ENCODE data around the gene CLDND2. TPM values are rescaled to one million over a fixed set of nuclear protein-coding genes. Genes with fewer than 3 reads are reported as not detected.

Gene CLDND2
- total and polyA plus RNA-seq, 2 experiments from 2014 or later = 7.7 TPM; not detected in 1

DNA sequence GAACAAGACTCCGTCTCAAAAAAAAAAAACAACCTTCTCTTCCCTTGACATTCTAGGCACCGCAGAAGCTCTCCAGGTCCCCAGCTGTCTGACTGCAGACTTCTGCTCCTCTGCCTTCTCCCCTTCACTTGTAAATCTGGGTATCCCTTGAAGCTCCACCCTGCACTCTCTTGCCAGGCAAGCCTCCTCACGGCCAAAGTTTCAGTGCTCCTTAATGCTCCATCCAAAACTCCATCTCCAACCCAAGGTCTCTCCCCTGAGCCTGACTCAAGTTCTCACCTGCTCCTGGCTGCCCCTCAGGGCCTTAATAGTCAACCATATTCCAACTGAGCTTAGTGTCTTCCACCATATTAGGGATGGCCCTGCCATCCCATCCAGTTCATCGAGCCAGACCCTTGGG, 1.4 kb upstream of the CLDND2 start (continued):
- TF ChIP-seq, protein P1, sequence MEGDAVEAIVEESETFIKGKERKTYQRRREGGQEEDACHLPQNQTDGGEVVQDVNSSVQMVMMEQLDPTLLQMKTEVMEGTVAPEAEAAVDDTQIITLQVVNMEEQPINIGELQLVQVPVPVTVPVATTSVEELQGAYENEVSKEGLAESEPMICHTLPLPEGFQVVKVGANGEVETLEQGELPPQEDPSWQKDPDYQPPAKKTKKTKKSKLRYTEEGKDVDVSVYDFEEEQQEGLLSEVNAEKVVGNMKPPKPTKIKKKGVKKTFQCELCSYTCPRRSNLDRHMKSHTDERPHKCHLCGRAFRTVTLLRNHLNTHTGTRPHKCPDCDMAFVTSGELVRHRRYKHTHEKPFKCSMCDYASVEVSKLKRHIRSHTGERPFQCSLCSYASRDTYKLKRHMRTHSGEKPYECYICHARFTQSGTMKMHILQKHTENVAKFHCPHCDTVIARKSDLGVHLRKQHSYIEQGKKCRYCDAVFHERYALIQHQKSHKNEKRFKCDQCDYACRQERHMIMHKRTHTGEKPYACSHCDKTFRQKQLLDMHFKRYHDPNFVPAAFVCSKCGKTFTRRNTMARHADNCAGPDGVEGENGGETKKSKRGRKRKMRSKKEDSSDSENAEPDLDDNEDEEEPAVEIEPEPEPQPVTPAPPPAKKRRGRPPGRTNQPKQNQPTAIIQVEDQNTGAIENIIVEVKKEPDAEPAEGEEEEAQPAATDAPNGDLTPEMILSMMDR (conservative IDR thresholded peaks at IDR 0.05; ENCODE audit: low read depth in 2 of 2) = no peak

DNA sequence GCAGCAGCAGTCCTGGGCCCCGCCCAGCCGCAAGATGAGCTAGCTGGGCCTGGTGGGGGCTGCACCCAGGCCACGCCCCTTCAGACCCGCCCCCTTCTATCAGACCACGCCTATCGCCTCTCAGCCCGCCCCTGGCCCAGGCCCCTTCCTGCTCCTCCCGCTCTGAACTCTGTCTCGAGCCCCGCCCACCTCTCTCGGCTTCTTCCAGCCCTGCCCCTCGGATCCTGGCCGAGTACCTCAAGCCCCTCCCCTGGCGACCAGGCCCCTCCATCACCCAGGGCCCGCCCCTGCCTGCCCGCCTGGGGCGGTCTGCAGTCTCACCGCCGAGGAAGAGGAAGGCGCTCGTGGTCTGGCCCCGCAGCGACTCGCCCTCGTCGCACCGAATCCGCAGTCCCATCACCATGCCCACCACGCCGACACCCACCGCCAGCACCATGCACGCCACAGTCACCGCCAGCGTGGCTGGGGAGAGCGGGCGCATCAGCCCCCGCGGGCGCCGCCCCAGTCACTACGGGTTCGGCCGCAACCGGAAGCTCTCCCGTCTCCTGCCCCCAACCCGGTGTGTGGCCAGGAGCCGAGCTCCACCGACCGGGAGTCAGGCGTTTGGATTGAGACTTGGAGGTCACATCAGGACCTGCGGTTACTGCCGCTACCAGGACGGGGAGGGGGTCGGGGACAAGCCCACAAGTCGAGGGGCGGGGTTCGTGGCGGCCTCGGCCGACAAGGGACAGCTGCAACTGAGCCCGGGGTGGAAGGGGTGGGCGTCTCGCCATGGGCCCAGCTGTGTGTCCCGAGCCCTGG, 1.0 kb downstream of the CLDND2 start:
- Histone ChIP-seq H3K4me1 (ENCODE audit: insufficient read depth) (peaks cover 15% of the 10 kb centered on the region; the same call in 1 of the 2 replicates), H2AFZ (peak overlapping the region; percentile 69), H4K20me1 (replicated peaks; ENCODE audit: insufficient read depth) (no peaks in the 10 kb centered on the region), H3K4me3 (peak overlapping the region; percentile 98), H3K27me3 (ENCODE audit: insufficient read depth) (no peaks in the 10 kb centered on the region), H3K9me2 (ENCODE audit: insufficient read depth) (no peaks in the 10 kb centered on the region), H3K27ac (ENCODE audit: low read depth) (peak overlapping the region; percentile 86), H3K36me3 (ENCODE audit: insufficient read depth) (no peaks in the 10 kb centered on the region), H3K79me2 (replicated peaks; ENCODE audit: insufficient read depth) (0 out of 2 replicates have a peak, but pooled peaks cover 4% of the 10 kb centered on the region), H3K4me2 (peak overlapping the region; percentile 95), H3F3A (replicated peaks; ENCODE audit: low read depth) (no peaks in the 10 kb centered on the region; the same call in 1 of the 2 replicates)
- Mint-ChIP-seq H3K27ac (peak overlapping the region; percentile 96), H3K36me3 (ENCODE audit: low read depth) (no peaks in the 10 kb centered on the region; the same call in 2 of the 3 replicates), H3K27me3 (ENCODE audit: insufficient read depth, low read depth, poor library complexity) (peaks cover 17% of the 10 kb centered on the region), H3K4me1 (peaks cover 25% of the 10 kb centered on the region), H3K9me3 (no peaks in the 10 kb centered on the region; the same call in 2 of the 3 replicates), H3K4me3 (peak overlapping the region; percentile 99)
- peak; percentile 99 for DNase-seq (ENCODE audit: low spot score)
- peak; percentile 80 for ATAC-seq
- TF ChIP-seq, protein P2, sequence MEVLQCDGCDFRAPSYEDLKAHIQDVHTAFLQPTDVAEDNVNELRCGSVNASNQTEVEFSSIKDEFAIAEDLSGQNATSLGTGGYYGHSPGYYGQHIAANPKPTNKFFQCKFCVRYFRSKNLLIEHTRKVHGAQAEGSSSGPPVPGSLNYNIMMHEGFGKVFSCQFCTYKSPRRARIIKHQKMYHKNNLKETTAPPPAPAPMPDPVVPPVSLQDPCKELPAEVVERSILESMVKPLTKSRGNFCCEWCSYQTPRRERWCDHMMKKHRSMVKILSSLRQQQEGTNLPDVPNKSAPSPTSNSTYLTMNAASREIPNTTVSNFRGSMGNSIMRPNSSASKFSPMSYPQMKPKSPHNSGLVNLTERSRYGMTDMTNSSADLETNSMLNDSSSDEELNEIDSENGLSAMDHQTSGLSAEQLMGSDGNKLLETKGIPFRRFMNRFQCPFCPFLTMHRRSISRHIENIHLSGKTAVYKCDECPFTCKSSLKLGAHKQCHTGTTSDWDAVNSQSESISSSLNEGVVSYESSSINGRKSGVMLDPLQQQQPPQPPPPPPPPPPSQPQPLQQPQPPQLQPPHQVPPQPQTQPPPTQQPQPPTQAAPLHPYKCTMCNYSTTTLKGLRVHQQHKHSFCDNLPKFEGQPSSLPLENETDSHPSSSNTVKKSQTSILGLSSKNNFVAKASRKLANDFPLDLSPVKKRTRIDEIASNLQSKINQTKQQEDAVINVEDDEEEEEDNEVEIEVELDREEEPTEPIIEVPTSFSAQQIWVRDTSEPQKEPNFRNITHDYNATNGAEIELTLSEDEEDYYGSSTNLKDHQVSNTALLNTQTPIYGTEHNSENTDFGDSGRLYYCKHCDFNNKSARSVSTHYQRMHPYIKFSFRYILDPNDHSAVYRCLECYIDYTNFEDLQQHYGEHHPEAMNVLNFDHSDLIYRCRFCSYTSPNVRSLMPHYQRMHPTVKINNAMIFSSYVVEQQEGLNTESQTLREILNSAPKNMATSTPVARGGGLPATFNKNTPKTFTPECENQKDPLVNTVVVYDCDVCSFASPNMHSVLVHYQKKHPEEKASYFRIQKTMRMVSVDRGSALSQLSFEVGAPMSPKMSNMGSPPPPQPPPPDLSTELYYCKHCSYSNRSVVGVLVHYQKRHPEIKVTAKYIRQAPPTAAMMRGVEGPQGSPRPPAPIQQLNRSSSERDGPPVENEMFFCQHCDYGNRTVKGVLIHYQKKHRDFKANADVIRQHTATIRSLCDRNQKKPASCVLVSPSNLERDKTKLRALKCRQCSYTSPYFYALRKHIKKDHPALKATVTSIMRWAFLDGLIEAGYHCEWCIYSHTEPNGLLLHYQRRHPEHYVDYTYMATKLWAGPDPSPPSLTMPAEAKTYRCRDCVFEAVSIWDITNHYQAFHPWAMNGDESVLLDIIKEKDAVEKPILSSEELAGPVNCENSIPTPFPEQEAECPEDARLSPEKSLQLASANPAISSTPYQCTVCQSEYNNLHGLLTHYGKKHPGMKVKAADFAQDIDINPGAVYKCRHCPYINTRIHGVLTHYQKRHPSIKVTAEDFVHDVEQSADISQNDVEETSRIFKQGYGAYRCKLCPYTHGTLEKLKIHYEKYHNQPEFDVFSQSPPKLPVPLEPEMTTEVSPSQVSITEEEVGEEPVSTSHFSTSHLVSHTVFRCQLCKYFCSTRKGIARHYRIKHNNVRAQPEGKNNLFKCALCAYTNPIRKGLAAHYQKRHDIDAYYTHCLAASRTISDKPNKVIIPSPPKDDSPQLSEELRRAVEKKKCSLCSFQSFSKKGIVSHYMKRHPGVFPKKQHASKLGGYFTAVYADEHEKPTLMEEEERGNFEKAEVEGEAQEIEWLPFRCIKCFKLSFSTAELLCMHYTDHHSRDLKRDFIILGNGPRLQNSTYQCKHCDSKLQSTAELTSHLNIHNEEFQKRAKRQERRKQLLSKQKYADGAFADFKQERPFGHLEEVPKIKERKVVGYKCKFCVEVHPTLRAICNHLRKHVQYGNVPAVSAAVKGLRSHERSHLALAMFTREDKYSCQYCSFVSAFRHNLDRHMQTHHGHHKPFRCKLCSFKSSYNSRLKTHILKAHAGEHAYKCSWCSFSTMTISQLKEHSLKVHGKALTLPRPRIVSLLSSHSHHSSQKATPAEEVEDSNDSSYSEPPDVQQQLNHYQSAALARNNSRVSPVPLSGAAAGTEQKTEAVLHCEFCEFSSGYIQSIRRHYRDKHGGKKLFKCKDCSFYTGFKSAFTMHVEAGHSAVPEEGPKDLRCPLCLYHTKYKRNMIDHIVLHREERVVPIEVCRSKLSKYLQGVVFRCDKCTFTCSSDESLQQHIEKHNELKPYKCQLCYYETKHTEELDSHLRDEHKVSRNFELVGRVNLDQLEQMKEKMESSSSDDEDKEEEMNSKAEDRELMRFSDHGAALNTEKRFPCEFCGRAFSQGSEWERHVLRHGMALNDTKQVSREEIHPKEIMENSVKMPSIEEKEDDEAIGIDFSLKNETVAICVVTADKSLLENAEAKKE (CRISPR knock-in tag; IDR thresholded peaks at IDR 0.05) = no peak
- TF ChIP-seq ZNF114 (CRISPR knock-in tag; IDR thresholded peaks at IDR 0.05) = no peak
- peak; percentile 98 for TF ChIP-seq POLR2AphosphoS5 (IDR thresholded peaks at IDR 0.05; ENCODE audit: low read depth)
- TF ChIP-seq STAT1 (IDR thresholded peaks at IDR 0.05; ENCODE audit: unreplicated experiment) = no peak
- TF ChIP-seq, protein P1 (conservative IDR thresholded peaks at IDR 0.05; ENCODE audit: low read depth in 2 of 2) = no peak
- TF ChIP-seq EZH2phosphoT487 (IDR thresholded peaks at IDR 0.05; ENCODE audit: unreplicated experiment) = no peak
- TF ChIP-seq, protein P3, sequence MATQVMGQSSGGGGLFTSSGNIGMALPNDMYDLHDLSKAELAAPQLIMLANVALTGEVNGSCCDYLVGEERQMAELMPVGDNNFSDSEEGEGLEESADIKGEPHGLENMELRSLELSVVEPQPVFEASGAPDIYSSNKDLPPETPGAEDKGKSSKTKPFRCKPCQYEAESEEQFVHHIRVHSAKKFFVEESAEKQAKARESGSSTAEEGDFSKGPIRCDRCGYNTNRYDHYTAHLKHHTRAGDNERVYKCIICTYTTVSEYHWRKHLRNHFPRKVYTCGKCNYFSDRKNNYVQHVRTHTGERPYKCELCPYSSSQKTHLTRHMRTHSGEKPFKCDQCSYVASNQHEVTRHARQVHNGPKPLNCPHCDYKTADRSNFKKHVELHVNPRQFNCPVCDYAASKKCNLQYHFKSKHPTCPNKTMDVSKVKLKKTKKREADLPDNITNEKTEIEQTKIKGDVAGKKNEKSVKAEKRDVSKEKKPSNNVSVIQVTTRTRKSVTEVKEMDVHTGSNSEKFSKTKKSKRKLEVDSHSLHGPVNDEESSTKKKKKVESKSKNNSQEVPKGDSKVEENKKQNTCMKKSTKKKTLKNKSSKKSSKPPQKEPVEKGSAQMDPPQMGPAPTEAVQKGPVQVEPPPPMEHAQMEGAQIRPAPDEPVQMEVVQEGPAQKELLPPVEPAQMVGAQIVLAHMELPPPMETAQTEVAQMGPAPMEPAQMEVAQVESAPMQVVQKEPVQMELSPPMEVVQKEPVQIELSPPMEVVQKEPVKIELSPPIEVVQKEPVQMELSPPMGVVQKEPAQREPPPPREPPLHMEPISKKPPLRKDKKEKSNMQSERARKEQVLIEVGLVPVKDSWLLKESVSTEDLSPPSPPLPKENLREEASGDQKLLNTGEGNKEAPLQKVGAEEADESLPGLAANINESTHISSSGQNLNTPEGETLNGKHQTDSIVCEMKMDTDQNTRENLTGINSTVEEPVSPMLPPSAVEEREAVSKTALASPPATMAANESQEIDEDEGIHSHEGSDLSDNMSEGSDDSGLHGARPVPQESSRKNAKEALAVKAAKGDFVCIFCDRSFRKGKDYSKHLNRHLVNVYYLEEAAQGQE (IDR thresholded peaks at IDR 0.05; ENCODE audit: unreplicated experiment) = peak; percentile 16
- no peak for TF ChIP-seq NANOG (IDR thresholded peaks at IDR 0.05; ENCODE audit: borderline replicate concordance)
- 0 out of 2 replicates have a peak, but pooled peaks have one; percentile 3 for TF ChIP-seq CREB1 (CRISPR knock-in tag; IDR thresholded peaks at IDR 0.05; ENCODE audit: low read depth)

Data from GM23338 (cell line).